Vagina (tissue), 2 donors: ENCODE data around the gene TWNK.

Source experiments
- POLR2A ChIP-seq, 2 donors: fragments of 450-650 bp; IDR thresholded peaks; one replicate each; pipeline ENCODE4 v1.6.1; 2017; ENCODE audit warnings: antibody characterized with exemption in 2 of 2, mild to moderate bottlenecking in 2 of 2, moderate library complexity in 2 of 2
- TF ChIP-seq, protein P1 (sequence below), 3 experiments: fragments of 450-650 bp in 2 of 3; fragments of 200-600 bp in 1 of 3; sonication (generic) in 1 of 3; IDR thresholded peaks; one replicate each; pipeline ENCODE4 v1.5.1; 2017 to 2019; ENCODE audit warnings: antibody characterized with exemption in 3 of 3, mild to moderate bottlenecking in 2 of 3, moderate library complexity in 2 of 3

DNA sequence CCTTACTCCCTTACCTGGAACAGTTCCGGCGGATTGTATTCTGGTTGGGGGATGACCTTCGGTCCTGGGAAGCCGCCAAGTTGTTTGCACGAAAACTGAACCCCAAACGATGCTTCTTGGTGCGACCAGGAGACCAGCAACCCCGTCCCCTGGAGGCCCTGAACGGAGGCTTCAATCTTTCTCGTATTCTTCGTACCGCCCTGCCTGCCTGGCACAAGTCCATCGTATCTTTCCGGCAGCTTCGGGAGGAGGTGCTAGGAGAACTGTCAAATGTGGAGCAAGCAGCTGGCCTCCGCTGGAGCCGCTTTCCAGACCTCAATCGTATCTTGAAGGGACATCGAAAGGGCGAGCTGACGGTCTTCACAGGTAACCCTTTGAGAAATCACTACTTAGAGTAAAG lies 1.7 kb downstream of the TWNK start:
- no peak for TF ChIP-seq POLR2A (IDR thresholded peaks at IDR 0.05)
- TF ChIP-seq, protein P1, sequence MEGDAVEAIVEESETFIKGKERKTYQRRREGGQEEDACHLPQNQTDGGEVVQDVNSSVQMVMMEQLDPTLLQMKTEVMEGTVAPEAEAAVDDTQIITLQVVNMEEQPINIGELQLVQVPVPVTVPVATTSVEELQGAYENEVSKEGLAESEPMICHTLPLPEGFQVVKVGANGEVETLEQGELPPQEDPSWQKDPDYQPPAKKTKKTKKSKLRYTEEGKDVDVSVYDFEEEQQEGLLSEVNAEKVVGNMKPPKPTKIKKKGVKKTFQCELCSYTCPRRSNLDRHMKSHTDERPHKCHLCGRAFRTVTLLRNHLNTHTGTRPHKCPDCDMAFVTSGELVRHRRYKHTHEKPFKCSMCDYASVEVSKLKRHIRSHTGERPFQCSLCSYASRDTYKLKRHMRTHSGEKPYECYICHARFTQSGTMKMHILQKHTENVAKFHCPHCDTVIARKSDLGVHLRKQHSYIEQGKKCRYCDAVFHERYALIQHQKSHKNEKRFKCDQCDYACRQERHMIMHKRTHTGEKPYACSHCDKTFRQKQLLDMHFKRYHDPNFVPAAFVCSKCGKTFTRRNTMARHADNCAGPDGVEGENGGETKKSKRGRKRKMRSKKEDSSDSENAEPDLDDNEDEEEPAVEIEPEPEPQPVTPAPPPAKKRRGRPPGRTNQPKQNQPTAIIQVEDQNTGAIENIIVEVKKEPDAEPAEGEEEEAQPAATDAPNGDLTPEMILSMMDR (IDR thresholded peaks at IDR 0.05), result no peak
